HEK293 (cell line): ENCODE measurements around the gene LDB2.

ENCODE experiments used
- SP2 ChIP-seq: fragments of 450-650 bp; formaldehyde crosslinking; IDR thresholded peaks from 2 replicates; pipeline ENCODE4 v1.5.1; 2016; ENCODE audit warnings: missing biosample characterization, missing genetic modification characterization
- ZBTB21 ChIP-seq: fragments of 450-650 bp; formaldehyde crosslinking; IDR thresholded peaks from 2 replicates; pipeline ENCODE4 v1.5.1; 2017; ENCODE audit warnings: missing biosample characterization, missing genetic modification characterization
- ZNF514 ChIP-seq: fragments of 450-650 bp; formaldehyde crosslinking; IDR thresholded peaks from 2 replicates; pipeline ENCODE4 v1.5.1; 2016; ENCODE audit warnings: missing biosample characterization, missing genetic modification characterization
- ZNF555 ChIP-seq: fragments of 450-650 bp; formaldehyde crosslinking; conservative IDR thresholded peaks from 2 replicates; pipeline ENCODE4 v1.5.1; 2017; ENCODE audit warnings: missing biosample characterization, mild to moderate bottlenecking, missing genetic modification characterization, inconsistent platforms
- ZNF768 ChIP-seq: fragments of 450-650 bp; formaldehyde crosslinking; IDR thresholded peaks from 2 replicates; pipeline ENCODE4 v1.5.1; 2018; ENCODE audit warnings: missing biosample characterization, mild to moderate bottlenecking, missing genetic modification characterization
- TF ChIP-seq, protein P1 (sequence below): fragments of 450-650 bp; formaldehyde crosslinking; IDR thresholded peaks from 2 replicates; pipeline ENCODE4 v1.5.1; 2016; ENCODE audit warnings: missing biosample characterization, missing genetic modification characterization
- TF ChIP-seq, protein P2 (sequence below): fragments of 450-650 bp; formaldehyde crosslinking; IDR thresholded peaks from 2 replicates; pipeline ENCODE4 v1.5.1; 2016; ENCODE audit warnings: missing biosample characterization, missing genetic modification characterization
- TF ChIP-seq, protein P3 (sequence below): fragments of 450-650 bp; IDR thresholded peaks from 2 replicates; pipeline ENCODE4 v1.5.1; 2018; ENCODE audit warnings: missing biosample characterization, mild to moderate bottlenecking, missing genetic modification characterization

DNA sequence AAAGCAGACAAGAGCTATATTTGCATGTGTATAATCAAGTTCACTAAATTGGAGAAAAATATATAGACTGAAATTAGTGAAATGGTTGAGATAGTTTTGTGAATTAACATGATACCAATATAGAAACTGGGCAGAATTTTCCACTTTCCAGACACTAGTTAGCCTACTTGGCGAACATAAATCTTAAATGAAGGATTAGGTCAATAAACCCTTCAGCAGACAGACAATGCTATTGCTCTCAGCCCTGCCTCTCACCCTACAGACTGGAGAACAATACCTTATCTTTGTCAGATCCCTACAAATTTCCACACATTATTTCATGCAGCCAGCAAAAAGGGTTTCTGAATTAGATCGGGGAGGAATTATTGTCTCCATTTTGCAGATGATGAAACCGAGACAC is 435.8 kb downstream of the LDB2 start:
- no peak for TF ChIP-seq ZNF768 (tag by site-specific recombination)
- TF ChIP-seq ZBTB21 = no peak
- TF ChIP-seq, protein P1, sequence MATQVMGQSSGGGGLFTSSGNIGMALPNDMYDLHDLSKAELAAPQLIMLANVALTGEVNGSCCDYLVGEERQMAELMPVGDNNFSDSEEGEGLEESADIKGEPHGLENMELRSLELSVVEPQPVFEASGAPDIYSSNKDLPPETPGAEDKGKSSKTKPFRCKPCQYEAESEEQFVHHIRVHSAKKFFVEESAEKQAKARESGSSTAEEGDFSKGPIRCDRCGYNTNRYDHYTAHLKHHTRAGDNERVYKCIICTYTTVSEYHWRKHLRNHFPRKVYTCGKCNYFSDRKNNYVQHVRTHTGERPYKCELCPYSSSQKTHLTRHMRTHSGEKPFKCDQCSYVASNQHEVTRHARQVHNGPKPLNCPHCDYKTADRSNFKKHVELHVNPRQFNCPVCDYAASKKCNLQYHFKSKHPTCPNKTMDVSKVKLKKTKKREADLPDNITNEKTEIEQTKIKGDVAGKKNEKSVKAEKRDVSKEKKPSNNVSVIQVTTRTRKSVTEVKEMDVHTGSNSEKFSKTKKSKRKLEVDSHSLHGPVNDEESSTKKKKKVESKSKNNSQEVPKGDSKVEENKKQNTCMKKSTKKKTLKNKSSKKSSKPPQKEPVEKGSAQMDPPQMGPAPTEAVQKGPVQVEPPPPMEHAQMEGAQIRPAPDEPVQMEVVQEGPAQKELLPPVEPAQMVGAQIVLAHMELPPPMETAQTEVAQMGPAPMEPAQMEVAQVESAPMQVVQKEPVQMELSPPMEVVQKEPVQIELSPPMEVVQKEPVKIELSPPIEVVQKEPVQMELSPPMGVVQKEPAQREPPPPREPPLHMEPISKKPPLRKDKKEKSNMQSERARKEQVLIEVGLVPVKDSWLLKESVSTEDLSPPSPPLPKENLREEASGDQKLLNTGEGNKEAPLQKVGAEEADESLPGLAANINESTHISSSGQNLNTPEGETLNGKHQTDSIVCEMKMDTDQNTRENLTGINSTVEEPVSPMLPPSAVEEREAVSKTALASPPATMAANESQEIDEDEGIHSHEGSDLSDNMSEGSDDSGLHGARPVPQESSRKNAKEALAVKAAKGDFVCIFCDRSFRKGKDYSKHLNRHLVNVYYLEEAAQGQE = no peak
- TF ChIP-seq, protein P2, sequence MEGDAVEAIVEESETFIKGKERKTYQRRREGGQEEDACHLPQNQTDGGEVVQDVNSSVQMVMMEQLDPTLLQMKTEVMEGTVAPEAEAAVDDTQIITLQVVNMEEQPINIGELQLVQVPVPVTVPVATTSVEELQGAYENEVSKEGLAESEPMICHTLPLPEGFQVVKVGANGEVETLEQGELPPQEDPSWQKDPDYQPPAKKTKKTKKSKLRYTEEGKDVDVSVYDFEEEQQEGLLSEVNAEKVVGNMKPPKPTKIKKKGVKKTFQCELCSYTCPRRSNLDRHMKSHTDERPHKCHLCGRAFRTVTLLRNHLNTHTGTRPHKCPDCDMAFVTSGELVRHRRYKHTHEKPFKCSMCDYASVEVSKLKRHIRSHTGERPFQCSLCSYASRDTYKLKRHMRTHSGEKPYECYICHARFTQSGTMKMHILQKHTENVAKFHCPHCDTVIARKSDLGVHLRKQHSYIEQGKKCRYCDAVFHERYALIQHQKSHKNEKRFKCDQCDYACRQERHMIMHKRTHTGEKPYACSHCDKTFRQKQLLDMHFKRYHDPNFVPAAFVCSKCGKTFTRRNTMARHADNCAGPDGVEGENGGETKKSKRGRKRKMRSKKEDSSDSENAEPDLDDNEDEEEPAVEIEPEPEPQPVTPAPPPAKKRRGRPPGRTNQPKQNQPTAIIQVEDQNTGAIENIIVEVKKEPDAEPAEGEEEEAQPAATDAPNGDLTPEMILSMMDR = no peak
- TF ChIP-seq SP2 (tag by site-specific recombination) = no peak
- no peak for TF ChIP-seq ZNF555 (tag by site-specific recombination)
- TF ChIP-seq, protein P3, sequence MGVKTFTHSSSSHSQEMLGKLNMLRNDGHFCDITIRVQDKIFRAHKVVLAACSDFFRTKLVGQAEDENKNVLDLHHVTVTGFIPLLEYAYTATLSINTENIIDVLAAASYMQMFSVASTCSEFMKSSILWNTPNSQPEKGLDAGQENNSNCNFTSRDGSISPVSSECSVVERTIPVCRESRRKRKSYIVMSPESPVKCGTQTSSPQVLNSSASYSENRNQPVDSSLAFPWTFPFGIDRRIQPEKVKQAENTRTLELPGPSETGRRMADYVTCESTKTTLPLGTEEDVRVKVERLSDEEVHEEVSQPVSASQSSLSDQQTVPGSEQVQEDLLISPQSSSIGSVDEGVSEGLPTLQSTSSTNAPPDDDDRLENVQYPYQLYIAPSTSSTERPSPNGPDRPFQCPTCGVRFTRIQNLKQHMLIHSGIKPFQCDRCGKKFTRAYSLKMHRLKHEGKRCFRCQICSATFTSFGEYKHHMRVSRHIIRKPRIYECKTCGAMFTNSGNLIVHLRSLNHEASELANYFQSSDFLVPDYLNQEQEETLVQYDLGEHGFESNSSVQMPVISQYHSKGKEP = no peak
- TF ChIP-seq ZNF514 (tag by site-specific recombination) = no peak
